Prostate gland (tissue), 2 donors: Measurements from ENCODE around the gene RHBDF2.

Experiments
- CTCF ChIP-seq, 4 experiments: fragments of 200-600 bp in 2 of 4; fragments of 450-650 bp in 2 of 4; sonication (generic) in 2 of 4; IDR thresholded peaks; 1 replicate in 3 of 4; 2 replicates in 1 of 4; pipeline ENCODE4 v1.5.1; 2016 to 2019; ENCODE audit warnings: antibody characterized with exemption in 4 of 4, mild to moderate bottlenecking in 2 of 4, moderate library complexity in 2 of 4
- POLR2A ChIP-seq: fragments of 450-650 bp; IDR thresholded peaks from one replicate; pipeline ENCODE4 v1.6.1; 2016; ENCODE audit warnings: antibody characterized with exemption, mild to moderate bottlenecking
- POLR2AphosphoS5 ChIP-seq: sonication (generic); formaldehyde crosslinking; IDR thresholded peaks from one replicate; pipeline ENCODE4 v1.6.1; 2017; ENCODE audit warnings: antibody characterized with exemption

- TF ChIP-seq POLR2A = no peak
- no peak for TF ChIP-seq CTCF (IDR thresholded peaks at IDR 0.05)
- no peak for TF ChIP-seq POLR2AphosphoS5
Observed at GRCh38 chr17:76466775-76467130, 34.5 kb downstream of the RHBDF2 start.
